SK-N-SH (cell line): ENCODE measurements around the gene TTC27. TPM values are rescaled to one million over a fixed set of nuclear protein-coding genes. Genes with fewer than 3 reads are reported as not detected.

Source experiments
- CTCF ChIA-PET: fragments of 300-600, 350-600 bp; formaldehyde crosslinking; extraction: SDS; loops from one replicate; lab custom pipeline; 2021; lab: Yijun Ruan, JAX
- POLR2A ChIA-PET: fragments of 350-600 bp; sonication (Branson Sonifier 250); formaldehyde crosslinking; extraction: SDS; loops from one replicate; lab custom pipeline; 2020; ENCODE audit warnings: antibody characterized with exemption, inconsistent platforms; lab: Yijun Ruan, JAX
- DNase-seq: peaks from one replicate; pipeline ENCODE4 v3.0.0; 2012
- H2AFZ ChIP-seq: fragments of 200-600 bp; sonication (generic); 2 replicates; pipeline ENCODE4 v1.8.1; 2016; ENCODE audit warnings: antibody characterized with exemption, mild to moderate bottlenecking, low read depth
- H3F3A ChIP-seq: fragments of 200-600 bp; sonication (generic); replicated peaks from 2 replicates; pipeline ENCODE3; 2016; ENCODE audit warnings: antibody characterized with exemption, mild to moderate bottlenecking; ENCODE audit not compliant: insufficient read depth
- H3K27ac ChIP-seq, 2 experiments: fragments of 200-500 bp in 1 of 2; fragments of 200-600 bp in 1 of 2; sonication (Bioruptor generic) in 1 of 2; sonication (generic), shearing (Covaris generic) in 1 of 2; 2 replicates each; pipeline versions ENCODE4 v1.5.1 to v1.6.1; 2014 to 2016; ENCODE audit warnings: low read depth in 2 of 2, inconsistent platforms in 1 of 2, low read length in 1 of 2, mild to moderate bottlenecking in 1 of 2, mixed read lengths in 1 of 2
- H3K27me3 ChIP-seq: fragments of 200-600 bp; sonication (generic), shearing (Covaris generic); 2 replicates; pipeline ENCODE4 v1.6.1; 2016; ENCODE audit warnings: mixed run types; ENCODE audit not compliant: insufficient read depth
- H3K36me3 ChIP-seq, 2 experiments: fragments of 200-500 bp in 1 of 2; fragments of 200-600 bp in 1 of 2; sonication (Bioruptor generic) in 1 of 2; sonication (generic) in 1 of 2; replicated peaks in 1 of 2; 2 replicates each; pipeline versions ENCODE3 to v1.5.1; 2014 to 2016; ENCODE audit warnings: low read length in 1 of 2, mild to moderate bottlenecking in 1 of 2; ENCODE audit not compliant: insufficient read depth in 2 of 2, control insufficient read depth in 1 of 2
- H3K4me1 ChIP-seq, 2 experiments: fragments of 200-500 bp in 1 of 2; fragments of 200-600 bp in 1 of 2; sonication (Bioruptor generic) in 1 of 2; sonication (generic), shearing (Covaris generic) in 1 of 2; 2 replicates each; pipeline versions ENCODE4 v1.5.1 to v1.6.1; 2014 to 2016; ENCODE audit warnings: low read depth in 1 of 2, low read length in 1 of 2, mixed run types in 1 of 2; ENCODE audit not compliant: insufficient read depth in 2 of 2, control insufficient read depth in 1 of 2
- H3K4me2 ChIP-seq: fragments of 200-600 bp; sonication (generic), shearing (Covaris generic); 2 replicates; pipeline ENCODE4 v1.6.1; 2017; ENCODE audit warnings: mixed run types
- H3K4me3 ChIP-seq, 2 experiments: fragments of 200-500 bp in 1 of 2; fragments of 200-600 bp in 1 of 2; sonication (Bioruptor generic) in 1 of 2; sonication (generic), shearing (Covaris generic) in 1 of 2; 2 replicates each; pipeline versions ENCODE4 v1.5.1 to v1.8.1; 2014 to 2016; ENCODE audit warnings: low read depth in 2 of 2, inconsistent platforms in 1 of 2, low read length in 1 of 2, mild to moderate bottlenecking in 1 of 2, mixed read lengths in 1 of 2, moderate library complexity in 1 of 2
- H3K79me2 ChIP-seq: fragments of 200-600 bp; sonication (generic); 2 replicates; pipeline ENCODE4 v1.8.1; 2017; ENCODE audit warnings: mild to moderate bottlenecking; ENCODE audit not compliant: insufficient read depth
- H3K9ac ChIP-seq: fragments of 200-600 bp; sonication (generic); 2 replicates; pipeline ENCODE4 v1.6.1; 2017; ENCODE audit warnings: mixed run types
- H3K9me2 ChIP-seq: fragments of 200-600 bp; sonication (generic); 2 replicates; pipeline ENCODE4 v1.6.1; 2017; ENCODE audit warnings: mixed run types
- H3K9me3 ChIP-seq: fragments of 200-600 bp; sonication (generic); 2 replicates; pipeline ENCODE4 v1.6.1; 2017; ENCODE audit warnings: mixed run types, mild to moderate bottlenecking, moderate library complexity
- H4K20me1 ChIP-seq: fragments of 200-600 bp; sonication (generic); 2 replicates; pipeline ENCODE4 v1.6.1; 2017; ENCODE audit warnings: mild to moderate bottlenecking, mixed run types; ENCODE audit not compliant: insufficient read depth
- CHD2 ChIP-seq: fragments of 150-350 bp; IDR thresholded peaks from 2 replicates; pipeline ENCODE4 v1.6.1; 2018; ENCODE audit warnings: low read length; ENCODE audit not compliant: partially characterized antibody
- ELF1 ChIP-seq: IDR thresholded peaks from 2 replicates; pipeline ENCODE4 v1.4.0; 2012
- EP300 ChIP-seq, 2 experiments: IDR thresholded peaks; 2 replicates each; pipeline versions ENCODE4 v1.4.0 to v1.6.1; 2012; ENCODE audit warnings: borderline replicate concordance in 1 of 2, low read depth in 1 of 2, low read length in 1 of 2
- EZH2phosphoT487 ChIP-seq: fragments of 200-600 bp; sonication (generic); IDR thresholded peaks from 2 replicates; pipeline ENCODE4 v1.6.1; 2017; ENCODE audit warnings: low read depth, mixed run types, mild to moderate bottlenecking, antibody characterized with exemption, moderate library complexity, borderline replicate concordance
- FOSL2 ChIP-seq: IDR thresholded peaks from 2 replicates; pipeline ENCODE4 v1.4.0; 2012; ENCODE audit warnings: low read depth, mild to moderate bottlenecking, moderate library complexity, borderline replicate concordance
- FOXM1 ChIP-seq: IDR thresholded peaks from 2 replicates; pipeline ENCODE4 v1.4.0; 2012; ENCODE audit warnings: low read depth, mild to moderate bottlenecking
- GABPA ChIP-seq: IDR thresholded peaks from 2 replicates; pipeline ENCODE4 v1.4.0; 2012; ENCODE audit warnings: low read depth, mild to moderate bottlenecking
- GATA2 ChIP-seq: sonication (generic); formaldehyde crosslinking; IDR thresholded peaks from 2 replicates; pipeline ENCODE4 v1.5.0; 2020; ENCODE audit warnings: mild to moderate bottlenecking, missing genetic modification reagents
- MXI1 ChIP-seq: IDR thresholded peaks from 2 replicates; pipeline ENCODE4 v1.6.1; 2012; ENCODE audit warnings: mild to moderate bottlenecking, low read depth, low read length, improper control_type of control experiment
- NFIC ChIP-seq: IDR thresholded peaks from 2 replicates; pipeline ENCODE4 v1.4.0; 2012; ENCODE audit warnings: borderline replicate concordance
- NRF1 ChIP-seq: IDR thresholded peaks from 2 replicates; pipeline ENCODE4 v1.6.1; 2012; ENCODE audit warnings: low read depth, mild to moderate bottlenecking, low read length
- SMC3 ChIP-seq: IDR thresholded peaks from 2 replicates; pipeline ENCODE4 v1.6.1; 2012; ENCODE audit warnings: low read depth, low read length, improper control_type of control experiment
- TCF12 ChIP-seq: IDR thresholded peaks from 2 replicates; pipeline ENCODE4 v1.4.0; 2012
- TEAD4 ChIP-seq: IDR thresholded peaks from 2 replicates; pipeline ENCODE4 v1.4.0; 2012; ENCODE audit warnings: mild to moderate bottlenecking, borderline replicate concordance; ENCODE audit not compliant: insufficient read depth
- YY1 ChIP-seq: IDR thresholded peaks from 2 replicates; pipeline ENCODE4 v1.4.0; 2012; ENCODE audit warnings: low read depth, mild to moderate bottlenecking
- WGBS: methylation state at CpG from one replicate; pipeline ENCODE4 v1.1.6; 2017; ENCODE audit warnings: low lambda C conversion rate; 5-methylcytosine and 5-hydroxymethylcytosine counted together
- polyA plus RNA-seq, 3 experiments: library from polyadenylated mRNA; depleted of rRNA; stranded (reverse); fragments of >200 nt; gene quantifications; 2 replicates each; pipeline ENCODE4 v1.2.3, GENCODE V29; 2012
- TF ChIP-seq, protein P1 (sequence below): IDR thresholded peaks from 2 replicates; pipeline ENCODE4 v1.6.1; 2012; ENCODE audit warnings: mild to moderate bottlenecking, low read depth, low read length, moderate library complexity
- TF ChIP-seq, protein P2 (sequence below): IDR thresholded peaks from 2 replicates; pipeline ENCODE4; 2012
- TF ChIP-seq, protein P3 (sequence below): fragments of 150-350 bp; IDR thresholded peaks from 2 replicates; pipeline ENCODE4 v1.6.1; 2016; ENCODE audit warnings: mild to moderate bottlenecking, low read depth, low read length

The TTC27 gene
- polyA plus RNA-seq, 1 of the 3 experiments (the other 2 are of a cell fraction) = 14.4 TPM

DNA sequence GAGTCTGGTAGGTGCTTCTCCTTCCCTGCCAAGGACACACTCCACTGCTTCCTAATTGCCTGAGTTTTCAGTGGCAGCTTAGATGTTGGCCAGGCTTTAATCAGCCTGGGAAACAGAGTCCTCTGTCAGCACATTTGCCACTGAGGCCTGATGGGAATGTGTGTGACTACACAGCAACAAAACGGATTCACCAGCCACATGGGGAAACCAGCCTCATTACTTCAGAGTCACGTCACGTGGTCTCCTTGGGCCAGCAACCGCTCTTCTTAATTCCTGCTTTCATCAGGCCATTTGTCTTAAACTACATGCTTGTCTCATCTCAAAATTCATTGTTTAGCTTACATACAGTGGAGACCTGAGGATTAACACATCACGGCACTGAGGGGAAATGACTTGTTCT lies 225.0 kb downstream of the TTC27 start (continued):
- TF ChIP-seq, protein P1, sequence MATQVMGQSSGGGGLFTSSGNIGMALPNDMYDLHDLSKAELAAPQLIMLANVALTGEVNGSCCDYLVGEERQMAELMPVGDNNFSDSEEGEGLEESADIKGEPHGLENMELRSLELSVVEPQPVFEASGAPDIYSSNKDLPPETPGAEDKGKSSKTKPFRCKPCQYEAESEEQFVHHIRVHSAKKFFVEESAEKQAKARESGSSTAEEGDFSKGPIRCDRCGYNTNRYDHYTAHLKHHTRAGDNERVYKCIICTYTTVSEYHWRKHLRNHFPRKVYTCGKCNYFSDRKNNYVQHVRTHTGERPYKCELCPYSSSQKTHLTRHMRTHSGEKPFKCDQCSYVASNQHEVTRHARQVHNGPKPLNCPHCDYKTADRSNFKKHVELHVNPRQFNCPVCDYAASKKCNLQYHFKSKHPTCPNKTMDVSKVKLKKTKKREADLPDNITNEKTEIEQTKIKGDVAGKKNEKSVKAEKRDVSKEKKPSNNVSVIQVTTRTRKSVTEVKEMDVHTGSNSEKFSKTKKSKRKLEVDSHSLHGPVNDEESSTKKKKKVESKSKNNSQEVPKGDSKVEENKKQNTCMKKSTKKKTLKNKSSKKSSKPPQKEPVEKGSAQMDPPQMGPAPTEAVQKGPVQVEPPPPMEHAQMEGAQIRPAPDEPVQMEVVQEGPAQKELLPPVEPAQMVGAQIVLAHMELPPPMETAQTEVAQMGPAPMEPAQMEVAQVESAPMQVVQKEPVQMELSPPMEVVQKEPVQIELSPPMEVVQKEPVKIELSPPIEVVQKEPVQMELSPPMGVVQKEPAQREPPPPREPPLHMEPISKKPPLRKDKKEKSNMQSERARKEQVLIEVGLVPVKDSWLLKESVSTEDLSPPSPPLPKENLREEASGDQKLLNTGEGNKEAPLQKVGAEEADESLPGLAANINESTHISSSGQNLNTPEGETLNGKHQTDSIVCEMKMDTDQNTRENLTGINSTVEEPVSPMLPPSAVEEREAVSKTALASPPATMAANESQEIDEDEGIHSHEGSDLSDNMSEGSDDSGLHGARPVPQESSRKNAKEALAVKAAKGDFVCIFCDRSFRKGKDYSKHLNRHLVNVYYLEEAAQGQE = no peak
- TF ChIP-seq GABPA = no peak
- TF ChIP-seq MXI1 = no peak
- no peak for TF ChIP-seq EZH2phosphoT487
- no peak for TF ChIP-seq TEAD4
- no peak for TF ChIP-seq CHD2
- TF ChIP-seq NRF1 = no peak
- no peak for TF ChIP-seq FOXM1
- TF ChIP-seq EP300 (IDR thresholded peaks at IDR 0.05; ENCODE audit: borderline replicate concordance in 1 of 2, low read depth in 1 of 2, low read length in 1 of 2) = no peak
- no peak for TF ChIP-seq ELF1
- no peak for TF ChIP-seq TCF12
- TF ChIP-seq, all 33 proteins: peak for 0

GRCh38 chr2:32856891-32857290 lies 229.0 kb downstream of the TTC27 start:
- CTCF ChIA-PET = interaction anchor here (0.8 kb wide), 1 partner anchor 14 kb away, joined by 3 read pairs; no protein-coding TSS in a partner anchor
- WGBS = 41% methylated on average over 3 of the region's 3 CpGs
- H3K9me3 ChIP-seq = no peaks in the 10 kb centered on the region

More at GRCh38 chr2:32856891-32857290, 229.0 kb downstream of the TTC27 start:
- no peak overlapping the region for H3K27ac ChIP-seq
- H3K9ac ChIP-seq = no peak overlapping the region
- H3K4me1 ChIP-seq = peaks cover 0 to 11% of the 10 kb centered on the region in 2 experiments; a peak in 2 of 4 replicates
- no peaks in the 10 kb centered on the region for H3K36me3 ChIP-seq
- no peaks in the 10 kb centered on the region for H3K9me2 ChIP-seq
- H4K20me1 ChIP-seq = no peaks in the 10 kb centered on the region
- H3K79me2 ChIP-seq = no peaks in the 10 kb centered on the region
- POLR2A ChIA-PET = no interaction called here
- no peak for DNase-seq
- no peak overlapping the region for H3K4me2 ChIP-seq
- no peak for TF ChIP-seq EZH2phosphoT487
- TF ChIP-seq, protein P1 = no peak
- TF ChIP-seq YY1 = no peak
- no peak for TF ChIP-seq ELF1
- TF ChIP-seq TEAD4 = no peak
- TF ChIP-seq GATA2 (CRISPR knock-in tag) = no peak
- TF ChIP-seq, protein P2, sequence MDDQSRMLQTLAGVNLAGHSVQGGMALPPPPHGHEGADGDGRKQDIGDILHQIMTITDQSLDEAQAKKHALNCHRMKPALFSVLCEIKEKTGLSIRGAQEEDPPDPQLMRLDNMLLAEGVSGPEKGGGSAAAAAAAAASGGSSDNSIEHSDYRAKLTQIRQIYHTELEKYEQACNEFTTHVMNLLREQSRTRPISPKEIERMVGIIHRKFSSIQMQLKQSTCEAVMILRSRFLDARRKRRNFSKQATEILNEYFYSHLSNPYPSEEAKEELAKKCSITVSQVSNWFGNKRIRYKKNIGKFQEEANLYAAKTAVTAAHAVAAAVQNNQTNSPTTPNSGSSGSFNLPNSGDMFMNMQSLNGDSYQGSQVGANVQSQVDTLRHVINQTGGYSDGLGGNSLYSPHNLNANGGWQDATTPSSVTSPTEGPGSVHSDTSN = no peak
- TF ChIP-seq SMC3 = no peak
- no peak for TF ChIP-seq FOXM1
- TF ChIP-seq, protein P3, sequence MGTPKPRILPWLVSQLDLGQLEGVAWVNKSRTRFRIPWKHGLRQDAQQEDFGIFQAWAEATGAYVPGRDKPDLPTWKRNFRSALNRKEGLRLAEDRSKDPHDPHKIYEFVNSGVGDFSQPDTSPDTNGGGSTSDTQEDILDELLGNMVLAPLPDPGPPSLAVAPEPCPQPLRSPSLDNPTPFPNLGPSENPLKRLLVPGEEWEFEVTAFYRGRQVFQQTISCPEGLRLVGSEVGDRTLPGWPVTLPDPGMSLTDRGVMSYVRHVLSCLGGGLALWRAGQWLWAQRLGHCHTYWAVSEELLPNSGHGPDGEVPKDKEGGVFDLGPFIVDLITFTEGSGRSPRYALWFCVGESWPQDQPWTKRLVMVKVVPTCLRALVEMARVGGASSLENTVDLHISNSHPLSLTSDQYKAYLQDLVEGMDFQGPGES = no peak
- no peak for TF ChIP-seq FOSL2
- TF ChIP-seq NFIC = no peak
- H3K27me3 ChIP-seq = no peaks in the 10 kb centered on the region
- H3K4me3 ChIP-seq = no peak overlapping the region
- H3F3A ChIP-seq = no peaks in the 10 kb centered on the region
- no peak overlapping the region for H2AFZ ChIP-seq
